HepG2 (cell line): ENCODE measurements around the gene SPINDOC. TPM values are rescaled to one million over a fixed set of nuclear protein-coding genes. Genes with fewer than 3 reads are reported as not detected.

ENCODE experiments used
- ATAC-seq: fragments of 200-7000 bp; cut with Tn5 transposase; 3 replicates; pipeline ENCODE4 v1.9.1; 2020; ENCODE audit warnings: mild to moderate bottlenecking, moderate library complexity
- BruUV-seq: library from RNA; stranded (reverse); fragments of 400-500 nt; replicated peaks from 2 replicates; lab custom pipeline; 2021; lab: Mats Ljungman, UMichigan
- CTCF ChIA-PET: fragments of 300-600 bp; formaldehyde crosslinking; extraction: SDS; loops from one replicate; lab custom pipeline; 2021; ENCODE audit warnings: low total read pairs, inconsistent platforms, low intra/inter-chr PET ratio; lab: Yijun Ruan, JAX
- POLR2A ChIA-PET: fragments of 350-600 bp; sonication (Branson Sonifier 250); formaldehyde crosslinking; loops from one replicate; lab custom pipeline; 2020; ENCODE audit warnings: antibody characterized with exemption, inconsistent platforms; lab: Yijun Ruan, JAX
- DNase-seq: peaks from one replicate; pipeline ENCODE4 v3.0.0-alpha.2; 2015; ENCODE audit warnings: low spot score
- FAIRE-seq: peaks from 3 replicates; lab custom pipeline; 2011; peaks lifted over from hg19 to GRCh38; lab: Jason Lieb, UNC
- H2AFZ ChIP-seq: one replicate; pipeline ENCODE4 v1.6.1; 2011; ENCODE audit warnings: low read length, inconsistent platforms
- H3K27ac ChIP-seq: fragments of 300-600 bp; 3 replicates; pipeline ENCODE4 v1.8.0; 2011; ENCODE audit warnings: mixed run types, mild to moderate bottlenecking, mixed read lengths, low read length, inconsistent platforms; ENCODE audit not compliant: insufficient read depth; ENCODE audit errors: extremely low read length
- H3K27me3 ChIP-seq, 2 experiments: fragments of 200-600 bp in 1 of 2; 2 replicates in 1 of 2; 3 replicates in 1 of 2; pipeline versions ENCODE4 v1.6.0 to v1.8.0; 2011; ENCODE audit warnings: low read length in 2 of 2, mild to moderate bottlenecking in 2 of 2, moderate library complexity in 2 of 2, inconsistent platforms in 1 of 2; ENCODE audit not compliant: insufficient read depth in 2 of 2, control insufficient read depth in 1 of 2
- H3K36me3 ChIP-seq, 2 experiments: fragments of 200-600 bp in 1 of 2; replicated peaks in 1 of 2; 2 replicates in 1 of 2; 3 replicates in 1 of 2; pipeline versions ENCODE4 v1.5.1 to v1.8.0; 2011; ENCODE audit warnings: low read length in 2 of 2, inconsistent platforms in 1 of 2; ENCODE audit not compliant: insufficient read depth in 2 of 2, control insufficient read depth in 1 of 2
- H3K4me1 ChIP-seq: 2 replicates; pipeline ENCODE4 v1.5.1; 2012; ENCODE audit warnings: low read length, inconsistent platforms; ENCODE audit not compliant: insufficient read depth
- H3K4me2 ChIP-seq: 2 replicates; pipeline ENCODE4 v1.6.0; 2011; ENCODE audit warnings: low read depth, low read length, inconsistent platforms
- H3K4me3 ChIP-seq, 3 experiments: fragments of 200-600 bp in 1 of 3; sonication (generic), shearing (Covaris generic) in 1 of 3; replicated peaks in 1 of 3; 2 replicates each; pipeline ENCODE4 v1.5.1; 2011 to 2016; ENCODE audit warnings: low read length in 3 of 3, inconsistent platforms in 2 of 3, low read depth in 2 of 3, mild to moderate bottlenecking in 2 of 3, control low read depth in 1 of 3, mixed read lengths in 1 of 3; ENCODE audit not compliant: insufficient read depth in 1 of 3
- H3K79me2 ChIP-seq: one replicate; pipeline ENCODE4 v1.6.1; 2011; ENCODE audit warnings: low read length, inconsistent platforms; ENCODE audit not compliant: insufficient read depth
- H3K9ac ChIP-seq: 2 replicates; pipeline ENCODE4 v1.6.0; 2011; ENCODE audit warnings: mild to moderate bottlenecking, low read depth, low read length, inconsistent platforms; ENCODE audit not compliant: insufficient read depth
- H3K9me3 ChIP-seq: 2 replicates; pipeline ENCODE4 v1.5.1; 2012; ENCODE audit warnings: mild to moderate bottlenecking, low read length
- H4K20me1 ChIP-seq: 2 replicates; pipeline ENCODE4 v1.6.0; 2011; ENCODE audit warnings: inconsistent platforms, mild to moderate bottlenecking, low read length, moderate library complexity; ENCODE audit not compliant: insufficient read depth
- ARID4A ChIP-seq: sonication (generic); formaldehyde crosslinking; IDR thresholded peaks from 2 replicates; pipeline ENCODE4 v1.5.0; 2020; ENCODE audit warnings: mild to moderate bottlenecking, missing genetic modification reagents, borderline replicate concordance
- ARNT2 ChIP-seq: sonication (generic); formaldehyde crosslinking; IDR thresholded peaks from 2 replicates; pipeline ENCODE4 v1.8.0; 2022; ENCODE audit warnings: mild to moderate bottlenecking, low read depth, missing genetic modification reagents, moderate library complexity
- ELF3 ChIP-seq: IDR thresholded peaks from 2 replicates; pipeline ENCODE4 v1.6.1; 2016; ENCODE audit warnings: missing genetic modification reagents, missing compliant biosample characterization
- ERF ChIP-seq: IDR thresholded peaks from 2 replicates; pipeline ENCODE4 v1.6.1; 2018; ENCODE audit warnings: missing biosample characterization, missing genetic modification reagents
- FOXA1 ChIP-seq, 2 experiments: fragments of 450-650 bp in 1 of 2; sonication (generic) in 1 of 2; formaldehyde crosslinking in 1 of 2; IDR thresholded peaks; 2 replicates each; pipeline versions ENCODE4 v1.4.0 to v1.6.1; 2016 to 2020; ENCODE audit warnings: missing genetic modification reagents in 1 of 2
- FOXA3 ChIP-seq: IDR thresholded peaks from 2 replicates; pipeline ENCODE4 v1.6.1; 2016; ENCODE audit warnings: missing genetic modification reagents, missing compliant biosample characterization
- HMG20A ChIP-seq: IDR thresholded peaks from 2 replicates; pipeline ENCODE4 v1.6.1; 2016; ENCODE audit warnings: borderline replicate concordance
- MBNL3 ChIP-seq: fragments of 250-450 bp; sonication (Bioruptor Pico); conservative IDR thresholded peaks from 2 replicates; pipeline ENCODE4 v1.8.0; 2022; ENCODE audit warnings: mild to moderate bottlenecking, inconsistent platforms
- NR2F1 ChIP-seq, 2 experiments: fragments of 450-650 bp in 1 of 2; formaldehyde crosslinking in 1 of 2; IDR thresholded peaks; 2 replicates each; pipeline versions ENCODE4 v1.5.0 to v1.6.1; 2016 to 2020; ENCODE audit warnings: mild to moderate bottlenecking in 1 of 2, missing compliant biosample characterization in 1 of 2, missing genetic modification reagents in 1 of 2, moderate library complexity in 1 of 2
- PAX8 ChIP-seq: sonication (generic); formaldehyde crosslinking; IDR thresholded peaks from 2 replicates; pipeline ENCODE4 v1.8.0; 2022; ENCODE audit warnings: mild to moderate bottlenecking, missing genetic modification reagents, borderline replicate concordance
- SAP130 ChIP-seq: IDR thresholded peaks from 2 replicates; pipeline ENCODE4 v1.6.1; 2016; ENCODE audit warnings: low read depth
- ZC3H13 ChIP-seq: sonication (generic); formaldehyde crosslinking; IDR thresholded peaks from 2 replicates; pipeline ENCODE4 v1.8.1; 2023; ENCODE audit warnings: mild to moderate bottlenecking, missing genetic modification reagents, moderate library complexity
- ZFY ChIP-seq: sonication (generic); formaldehyde crosslinking; IDR thresholded peaks from 2 replicates; pipeline ENCODE4 v1.4.0; 2020; ENCODE audit warnings: missing genetic modification reagents
- ZNF746 ChIP-seq: sonication (generic); formaldehyde crosslinking; IDR thresholded peaks from 2 replicates; pipeline ENCODE4 v1.8.0; 2022; ENCODE audit warnings: mild to moderate bottlenecking, missing genetic modification reagents
- WGBS: methylation state at CpG from one replicate; pipeline ENCODE4 v1.1.6; 2017; ENCODE audit warnings: low lambda C conversion rate; 5-methylcytosine and 5-hydroxymethylcytosine counted together
- in situ Hi-C: cut with HindIII; loops from 2 replicates; pipeline ENCODE4 v1.10.0; 2017; ENCODE audit warnings: low pct_unique_long_range_greater_than_20kb; ENCODE audit not compliant: extremely low pct_ligation_motif_present
- intact Hi-C: fragments of 100-400 bp; cut with micrococcal nuclease; formaldehyde crosslinking; loops from one replicate; pipeline ENCODE4 v1.10.0; 2022; ENCODE audit not compliant: unreplicated experiment
- polyA plus RNA-seq, 8 experiments: library from polyadenylated mRNA; depleted of rRNA in 3 of 8; stranded (reverse) in 7 of 8; unstranded in 1 of 8; fragments of >200 nt; fragmentation: Illumina TruSeq in 4 of 8; extraction: Trizol in 4 of 8; gene quantifications; 2 replicates each; pipeline versions ENCODE4 v1.2.1 to v1.2.3, GENCODE V29; 2011 to 2016; ENCODE audit warnings: low read depth in 4 of 8, missing spikeins in 1 of 8, mixed read lengths in 1 of 8; ENCODE audit not compliant: insufficient read depth in 1 of 8
- total RNA-seq, 5 experiments: library from RNA; depleted of rRNA; stranded (reverse); fragments of >200 nt; fragmentation: Illumina TruSeq; extraction: Trizol; gene quantifications; 2 replicates each; pipeline ENCODE4 v1.2.3, GENCODE V29; 2016; ENCODE audit warnings: low read depth in 1 of 5
- TF ChIP-seq, protein P1 (sequence below): sonication (generic); formaldehyde crosslinking; IDR thresholded peaks from 2 replicates; pipeline ENCODE4 v1.4.0; 2020; ENCODE audit warnings: missing genetic modification reagents, borderline replicate concordance

SPINDOC gene
- total and polyA plus RNA-seq, 2 of the 13 experiments (the other 11 are each of a cell fraction or from before 2014, with no cell fraction given): 21.4 to 29.9 TPM

GRCh38 chr11:63834535-63835157 is 21.4 kb downstream of the SPINDOC start:
- Histone ChIP-seq H3K79me2 (peaks cover 4% of the 10 kb centered on the region), H3K4me1 (peaks cover 31% of the 10 kb centered on the region), H3K4me2 (peak overlapping the region; percentile 79), H3K36me3 (no peaks in the 10 kb centered on the region), H3K9me3 (no peaks in the 10 kb centered on the region), H3K4me3 (peak overlapping the region; percentile 20 to 51 (median 31); a peak in 4 of 6 replicates), H3K27me3 (no peaks in the 10 kb centered on the region; a peak in 1 of 5 replicates), H3K9ac (peak overlapping the region; percentile 41), H2AFZ (peak overlapping the region; percentile 92), H3K27ac (no peak overlapping the region), H4K20me1 (peaks cover 3% of the 10 kb centered on the region; the same call in 1 of the 2 replicates)
- POLR2A ChIA-PET: interaction anchor here (0.6 to 1.6 kb wide), 5 partner anchors 37 to 111 kb away, joined by 3 to 6 read pairs (median 4); no protein-coding TSS in a partner anchor
- DNase-seq (peak; percentile 55), FAIRE-seq (peak; percentile 57), ATAC-seq (no peak)
- in situ Hi-C loops: loop anchor here (5.0 to 10.0 kb wide), 3 partner anchors 53 to 310 kb away; no protein-coding TSS in a partner anchor
- CTCF ChIA-PET: interaction anchor here (0.9 kb wide), 1 partner anchor 111 kb away, joined by 3 read pairs; no protein-coding TSS in a partner anchor
- 20% methylated on average over 11 of the region's 12 CpGs for WGBS
- intact Hi-C loops: loop anchor here (10.0 kb wide), 1 partner anchor 320 kb away; no protein-coding TSS in a partner anchor
- no TSS peak for BruUV-seq
- peak; percentile 54 for TF ChIP-seq ELF3 (CRISPR knock-in tag)
- TF ChIP-seq HMG20A (CRISPR knock-in tag): no peak
- TF ChIP-seq ZC3H13: no peak
- 0 out of 2 replicates have a peak, but pooled peaks have one; percentile 18 for TF ChIP-seq ARID4A (CRISPR knock-in tag)
- TF ChIP-seq FOXA1 (IDR thresholded peaks at IDR 0.05): no peak
- TF ChIP-seq FOXA1 (CRISPR knock-in tag; IDR thresholded peaks at IDR 0.05): peak; percentile 34; the same call in 1 of the 2 replicates
- TF ChIP-seq MBNL3 (CRISPR knock-in tag): no peak
- TF ChIP-seq, protein P1, sequence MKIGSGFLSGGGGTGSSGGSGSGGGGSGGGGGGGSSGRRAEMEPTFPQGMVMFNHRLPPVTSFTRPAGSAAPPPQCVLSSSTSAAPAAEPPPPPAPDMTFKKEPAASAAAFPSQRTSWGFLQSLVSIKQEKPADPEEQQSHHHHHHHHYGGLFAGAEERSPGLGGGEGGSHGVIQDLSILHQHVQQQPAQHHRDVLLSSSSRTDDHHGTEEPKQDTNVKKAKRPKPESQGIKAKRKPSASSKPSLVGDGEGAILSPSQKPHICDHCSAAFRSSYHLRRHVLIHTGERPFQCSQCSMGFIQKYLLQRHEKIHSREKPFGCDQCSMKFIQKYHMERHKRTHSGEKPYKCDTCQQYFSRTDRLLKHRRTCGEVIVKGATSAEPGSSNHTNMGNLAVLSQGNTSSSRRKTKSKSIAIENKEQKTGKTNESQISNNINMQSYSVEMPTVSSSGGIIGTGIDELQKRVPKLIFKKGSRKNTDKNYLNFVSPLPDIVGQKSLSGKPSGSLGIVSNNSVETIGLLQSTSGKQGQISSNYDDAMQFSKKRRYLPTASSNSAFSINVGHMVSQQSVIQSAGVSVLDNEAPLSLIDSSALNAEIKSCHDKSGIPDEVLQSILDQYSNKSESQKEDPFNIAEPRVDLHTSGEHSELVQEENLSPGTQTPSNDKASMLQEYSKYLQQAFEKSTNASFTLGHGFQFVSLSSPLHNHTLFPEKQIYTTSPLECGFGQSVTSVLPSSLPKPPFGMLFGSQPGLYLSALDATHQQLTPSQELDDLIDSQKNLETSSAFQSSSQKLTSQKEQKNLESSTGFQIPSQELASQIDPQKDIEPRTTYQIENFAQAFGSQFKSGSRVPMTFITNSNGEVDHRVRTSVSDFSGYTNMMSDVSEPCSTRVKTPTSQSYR (CRISPR knock-in tag): no peak
- TF ChIP-seq ZFY: peak; percentile 39; the same call in 1 of the 2 replicates
- TF ChIP-seq ZNF746 (CRISPR knock-in tag): no peak
- TF ChIP-seq FOXA3 (CRISPR knock-in tag): 0 out of 2 replicates have a peak, but pooled peaks have one; percentile 31
- no peak for TF ChIP-seq ARNT2 (CRISPR knock-in tag)
- peak in 1 of 2 experiments; percentile 82; a peak in 2 of 4 replicates for TF ChIP-seq NR2F1 (CRISPR knock-in tag; IDR thresholded peaks at IDR 0.05)
- TF ChIP-seq PAX8 (CRISPR knock-in tag): no peak
- no peak for TF ChIP-seq ERF (CRISPR knock-in tag)
- peak; percentile 32; the same call in 1 of the 2 replicates for TF ChIP-seq SAP130 (CRISPR knock-in tag)
